Testis (tissue), 3 donors: Measurements from ENCODE around the gene SIPA1L3. TPM values are rescaled to one million over a fixed set of nuclear protein-coding genes. Genes with fewer than 3 reads are reported as not detected.

Experiments
- DNase-seq: peaks from one replicate; pipeline ENCODE4 v3.0.0-alpha.2; 2019
- H3K27ac ChIP-seq, 2 donors: fragments of 200-600 bp; sonication (generic); one replicate each; pipeline ENCODE4 v1.5.1; 2019
- H3K27me3 ChIP-seq: fragments of 200-600 bp; sonication (generic); one replicate; pipeline ENCODE4 v1.5.1; 2019
- H3K36me3 ChIP-seq: fragments of 200-600 bp; sonication (generic); one replicate; pipeline ENCODE4 v1.5.1; 2017; ENCODE audit warnings: low read depth; ENCODE audit errors: missing control alignments
- H3K4me1 ChIP-seq: fragments of 200-600 bp; sonication (generic); one replicate; pipeline ENCODE4 v1.5.1; 2019
- H3K4me3 ChIP-seq, 2 donors: fragments of 200-600 bp; sonication (generic); one replicate each; pipeline ENCODE4 v1.5.1; 2017 to 2019
- H3K9me3 ChIP-seq: fragments of 200-600 bp; sonication (generic); one replicate; pipeline ENCODE4 v1.5.1; 2017
- POLR2A ChIP-seq: fragments of 450-650 bp; IDR thresholded peaks from one replicate; pipeline ENCODE4 v1.6.1; 2017; ENCODE audit warnings: antibody characterized with exemption, mild to moderate bottlenecking, moderate library complexity
- WGBS, 2 donors: methylation state at CpG; one replicate each; pipeline ENCODE4 v1.1.5; 2018; 5-methylcytosine and 5-hydroxymethylcytosine counted together
- intact Hi-C: fragments of 100-400 bp; cut with DNase I; formaldehyde crosslinking; loops from one replicate; pipeline ENCODE4 v1.15.1; 2023; ENCODE audit warnings: low total_unique reads
- polyA plus RNA-seq: library from polyadenylated mRNA; stranded (reverse); fragments of 350-450 nt; fragmentation: Illumina TruSeq; extraction: RNeasy Lipid Tissue Mini Kit (QIAGEN cat#74804); gene quantifications from one replicate; pipeline ENCODE4 v1.2.3, GENCODE V29; 2014; ENCODE audit warnings: low read depth, low replicate concordance; ENCODE audit not compliant: insufficient read depth
- total RNA-seq, 2 donors: library from RNA; depleted of rRNA; stranded (reverse); fragments of >200 nt; gene quantifications; one replicate each; pipeline ENCODE4 v1.2.3, GENCODE V29; 2016
- TF ChIP-seq, protein P1 (sequence below), 3 experiments: fragments of 450-650 bp in 2 of 3; fragments of 200-600 bp in 1 of 3; sonication (generic) in 1 of 3; IDR thresholded peaks; one replicate each; pipeline ENCODE4 v1.5.1; 2016 to 2019; ENCODE audit warnings: antibody characterized with exemption in 3 of 3, mild to moderate bottlenecking in 2 of 3, moderate library complexity in 1 of 3

Gene SIPA1L3
- total and polyA plus RNA-seq, 3 donors from 2014 or later, result 21.1 to 47.6 (median 43.7) TPM

DNA sequence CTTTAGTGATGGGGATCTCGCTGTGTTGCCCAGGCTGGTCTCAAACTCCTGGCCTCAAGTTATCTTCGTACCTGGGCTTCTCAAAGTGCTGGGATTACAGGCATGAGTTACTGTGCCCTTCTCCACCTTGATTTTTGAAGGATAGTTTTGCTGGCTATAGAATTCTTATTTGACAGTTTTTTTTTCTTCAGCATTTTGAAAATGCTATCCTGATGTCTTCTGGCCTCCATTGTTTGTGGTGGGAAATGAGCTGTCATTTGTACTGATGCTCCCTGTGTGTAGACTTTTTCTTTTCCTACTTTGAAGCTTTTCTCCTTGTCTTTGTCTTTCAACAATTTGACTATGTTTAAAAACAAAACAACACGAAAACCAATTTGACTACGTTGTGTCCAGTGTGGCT is 54.2 kb downstream of the SIPA1L3 start:
- DNase-seq, result no peak
- Histone ChIP-seq H3K9me3 (no peaks in the 10 kb centered on the region), H3K4me1 (no peaks in the 10 kb centered on the region), H3K36me3 (no peaks in the 10 kb centered on the region), H3K27me3 (no peaks in the 10 kb centered on the region), H3K4me3 (no peak overlapping the region), H3K27ac (no peak overlapping the region)
- WGBS, 2 donors, result 96 to 97% methylated on average over 4 of the region's 4 CpGs
- intact Hi-C loops, result no loop called here
- no peak for TF ChIP-seq POLR2A
- TF ChIP-seq, protein P1, sequence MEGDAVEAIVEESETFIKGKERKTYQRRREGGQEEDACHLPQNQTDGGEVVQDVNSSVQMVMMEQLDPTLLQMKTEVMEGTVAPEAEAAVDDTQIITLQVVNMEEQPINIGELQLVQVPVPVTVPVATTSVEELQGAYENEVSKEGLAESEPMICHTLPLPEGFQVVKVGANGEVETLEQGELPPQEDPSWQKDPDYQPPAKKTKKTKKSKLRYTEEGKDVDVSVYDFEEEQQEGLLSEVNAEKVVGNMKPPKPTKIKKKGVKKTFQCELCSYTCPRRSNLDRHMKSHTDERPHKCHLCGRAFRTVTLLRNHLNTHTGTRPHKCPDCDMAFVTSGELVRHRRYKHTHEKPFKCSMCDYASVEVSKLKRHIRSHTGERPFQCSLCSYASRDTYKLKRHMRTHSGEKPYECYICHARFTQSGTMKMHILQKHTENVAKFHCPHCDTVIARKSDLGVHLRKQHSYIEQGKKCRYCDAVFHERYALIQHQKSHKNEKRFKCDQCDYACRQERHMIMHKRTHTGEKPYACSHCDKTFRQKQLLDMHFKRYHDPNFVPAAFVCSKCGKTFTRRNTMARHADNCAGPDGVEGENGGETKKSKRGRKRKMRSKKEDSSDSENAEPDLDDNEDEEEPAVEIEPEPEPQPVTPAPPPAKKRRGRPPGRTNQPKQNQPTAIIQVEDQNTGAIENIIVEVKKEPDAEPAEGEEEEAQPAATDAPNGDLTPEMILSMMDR (IDR thresholded peaks at IDR 0.05), result no peak

DNA sequence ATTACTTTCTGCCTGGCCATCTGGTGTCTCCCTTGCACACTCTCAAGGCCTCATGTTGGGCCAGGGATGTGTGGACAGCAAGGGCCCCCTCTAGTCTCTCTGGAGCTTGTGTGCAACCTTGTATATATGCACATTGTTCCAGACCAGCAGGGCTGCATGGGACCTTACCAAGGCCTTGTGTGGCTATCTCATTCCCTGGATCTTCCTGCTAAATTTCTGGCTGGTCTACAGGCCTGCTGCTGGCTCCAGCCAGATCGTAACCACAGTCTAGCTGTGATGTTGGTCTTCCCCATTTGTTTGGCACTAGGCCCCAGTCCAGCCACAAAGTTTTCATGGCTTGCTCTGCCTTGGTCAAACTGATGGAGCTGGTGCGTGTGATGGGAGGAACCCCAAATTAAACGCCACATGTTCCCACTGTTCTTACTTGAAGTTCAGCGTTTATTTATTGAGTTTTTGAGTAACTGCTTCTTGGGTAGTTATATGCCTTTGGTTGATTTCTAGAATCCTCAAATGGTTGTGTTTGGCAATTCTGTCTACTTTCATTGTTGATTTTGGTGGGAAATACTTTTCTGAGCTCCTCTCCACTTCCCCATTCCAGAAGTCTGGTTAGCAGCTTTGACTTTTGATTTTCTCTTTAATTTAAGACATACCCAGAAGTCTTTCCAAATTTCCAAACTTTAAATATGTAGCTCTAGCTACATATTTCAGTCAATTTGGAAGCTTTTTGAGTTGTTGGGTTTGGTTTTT is 56.4 kb downstream of the SIPA1L3 start:
- intact Hi-C loops, result no loop called here
- Histone ChIP-seq H3K36me3 (no peaks in the 10 kb centered on the region), H3K9me3 (no peaks in the 10 kb centered on the region), H3K27me3 (no peaks in the 10 kb centered on the region), H3K27ac (no peak overlapping the region), H3K4me3 (no peak overlapping the region), H3K4me1 (no peaks in the 10 kb centered on the region)
- TF ChIP-seq, protein P1 (IDR thresholded peaks at IDR 0.05), result no peak
- WGBS, 2 donors, result 80 to 87% methylated on average over 4 of the region's 4 CpGs
- DNase-seq, result no peak

DNA sequence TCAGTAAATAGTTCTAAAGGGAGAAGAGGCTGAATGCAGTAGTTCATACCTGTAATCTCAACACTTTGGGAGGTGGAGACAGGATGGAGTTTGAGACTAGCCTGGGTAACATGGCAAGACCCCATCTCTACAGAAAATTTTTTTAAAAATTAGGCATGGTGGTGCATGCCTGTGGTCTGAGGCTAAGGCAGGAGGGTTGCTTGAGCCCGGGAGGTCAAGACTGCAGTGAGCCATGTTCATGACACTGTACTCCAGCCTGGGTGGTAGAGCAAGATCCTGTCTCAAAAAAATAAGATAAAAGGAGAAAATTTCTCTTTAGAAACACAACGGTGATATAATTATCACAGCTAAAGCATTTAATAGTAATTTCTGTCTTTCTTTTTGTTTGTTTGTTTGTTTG is 57.1 kb downstream of the SIPA1L3 start:
- H3K27ac ChIP-seq, result no peak overlapping the region
- intact Hi-C loops, result no loop called here
- TF ChIP-seq, protein P1 (IDR thresholded peaks at IDR 0.05), result no peak
- TF ChIP-seq POLR2A, result no peak
- no peak for DNase-seq
- H3K4me3 ChIP-seq, result no peak overlapping the region
- no peaks in the 10 kb centered on the region for H3K27me3 ChIP-seq
- H3K36me3 ChIP-seq, result no peaks in the 10 kb centered on the region
- 74 to 91% methylated on average over 2 of the region's 2 CpGs for WGBS, 2 donors
- H3K9me3 ChIP-seq, result no peaks in the 10 kb centered on the region
- H3K4me1 ChIP-seq, result no peaks in the 10 kb centered on the region

DNA sequence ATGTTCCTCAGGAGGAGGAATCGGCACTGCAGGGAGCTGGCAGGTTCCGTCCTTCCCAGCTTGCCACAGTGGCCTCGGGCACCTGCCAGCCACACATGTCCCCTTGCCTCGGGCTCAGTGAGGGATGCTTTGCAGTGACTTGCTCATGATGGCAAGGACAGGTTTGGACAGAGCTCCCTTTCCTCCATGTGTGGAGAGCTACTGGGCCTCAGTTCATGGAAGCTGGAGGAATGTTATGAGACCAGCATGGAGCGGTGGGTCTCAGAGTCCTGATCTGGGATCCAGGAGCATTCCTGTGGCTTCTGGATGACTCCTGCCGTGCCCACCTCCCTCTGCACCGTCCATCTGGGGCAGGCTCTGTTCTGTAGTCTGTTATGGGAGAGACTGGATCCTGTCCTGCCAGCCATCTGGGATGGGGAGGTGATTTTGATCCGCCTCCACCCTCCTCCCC is 59.2 kb downstream of the SIPA1L3 start:
- 90 to 91% methylated on average over 6 to 8 of the region's 8 CpGs for WGBS, 2 donors
- intact Hi-C loops, result no loop called here
- no peak overlapping the region for H3K27ac ChIP-seq
- H3K27me3 ChIP-seq, result no peaks in the 10 kb centered on the region
- TF ChIP-seq POLR2A, result no peak
- TF ChIP-seq, protein P1 (IDR thresholded peaks at IDR 0.05), result no peak
- no peaks in the 10 kb centered on the region for H3K9me3 ChIP-seq
- H3K36me3 ChIP-seq, result no peaks in the 10 kb centered on the region
- no peaks in the 10 kb centered on the region for H3K4me1 ChIP-seq
- H3K4me3 ChIP-seq, result no peak overlapping the region
- DNase-seq, result no peak

DNA sequence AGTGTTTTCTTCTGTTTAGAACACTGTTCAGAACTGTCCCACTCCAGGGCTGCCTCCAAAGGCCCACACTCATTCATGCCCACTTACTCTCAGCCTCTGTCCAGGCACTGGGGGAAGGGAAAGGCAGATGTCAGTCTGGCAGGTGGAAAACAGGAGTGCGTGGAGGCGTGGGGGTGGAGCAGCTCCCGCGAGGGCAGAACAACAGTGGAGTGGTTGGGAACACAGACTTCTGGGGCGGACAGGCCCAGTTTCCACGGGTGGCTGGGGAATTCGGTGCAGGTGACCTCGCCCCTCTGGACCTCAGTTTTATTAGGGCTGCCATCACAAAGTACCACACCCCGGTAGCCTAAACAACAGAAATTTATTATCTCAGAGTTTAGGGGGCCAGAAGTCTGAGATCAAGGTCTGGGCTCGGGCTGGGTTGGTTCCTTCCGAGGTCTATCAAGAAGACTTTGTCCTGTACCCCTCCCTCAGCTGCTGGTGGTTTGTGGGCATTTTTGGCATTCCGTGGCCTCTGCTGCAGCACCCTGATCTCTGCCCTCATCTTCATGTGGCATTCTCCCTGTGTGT is 59.7 kb downstream of the SIPA1L3 start:
- Histone ChIP-seq H3K27ac (no peak overlapping the region), H3K4me1 (no peaks in the 10 kb centered on the region), H3K4me3 (no peak overlapping the region), H3K9me3 (no peaks in the 10 kb centered on the region), H3K27me3 (no peaks in the 10 kb centered on the region), H3K36me3 (no peaks in the 10 kb centered on the region)
- WGBS, 2 donors, result 82 to 85% methylated on average over 12 of the region's 12 CpGs
- TF ChIP-seq, protein P1 (IDR thresholded peaks at IDR 0.05), result no peak
- no peak for TF ChIP-seq POLR2A
- no peak for DNase-seq
- intact Hi-C loops, result no loop called here
